Measurements from ENCODE around the gene SLC26A4. TPM values are rescaled to one million over a fixed set of nuclear protein-coding genes. Genes with fewer than 3 reads are reported as not detected.

Gene SLC26A4
- total and polyA plus RNA-seq, 9 of the 15 experiments (the other 6 are each of a cell fraction or from before 2014, with no cell fraction given) = 0.09 to 1.2 (median 0.33) TPM

DNA sequence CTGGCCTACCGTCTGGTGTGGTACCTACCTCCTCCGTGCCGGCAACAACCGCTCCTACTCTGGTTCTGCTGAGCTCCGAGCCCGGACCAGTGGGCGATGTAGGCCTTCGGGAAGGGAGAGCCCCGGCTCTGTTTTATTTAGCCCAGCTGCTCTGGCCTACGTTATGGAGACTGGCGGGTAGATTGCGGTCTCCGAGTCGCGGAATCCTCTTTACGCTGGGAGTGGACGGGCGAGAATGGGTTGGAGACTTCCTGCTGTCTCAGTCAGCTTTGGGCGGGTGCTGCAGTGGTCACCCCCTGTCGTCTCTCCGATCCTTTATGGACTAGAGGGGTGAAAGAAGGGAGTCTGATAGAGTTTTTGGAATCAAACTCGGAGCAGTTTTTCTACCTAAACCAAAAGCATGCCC lies 83.7 kb downstream of the SLC26A4 start (continued):
- no peak; a peak in 1 of 4 replicates for TF ChIP-seq BCLAF1 (IDR thresholded peaks at IDR 0.05; ENCODE audit: borderline replicate concordance in 1 of 2, control insufficient read depth in 1 of 2, low read depth in 2 of 2, low read length in 1 of 2)
- TF ChIP-seq ZNF24 (IDR thresholded peaks at IDR 0.05) = no peak
- 0 out of 2 replicates have a peak, but pooled peaks have one; percentile 47 for TF ChIP-seq NR1H2 (CRISPR knock-in tag; IDR thresholded peaks at IDR 0.05)
- TF ChIP-seq GABPB2 (CRISPR knock-in tag; conservative IDR thresholded peaks at IDR 0.05) = no peak
- no peak for TF ChIP-seq BHLHE40 (IDR thresholded peaks at IDR 0.05; ENCODE audit: low read length)
- TF ChIP-seq NCOA1 (IDR thresholded peaks at IDR 0.05; ENCODE audit: low read depth) = peak; percentile 48; the same call in 1 of the 2 replicates
- TF ChIP-seq NR2C1 (IDR thresholded peaks at IDR 0.05) = no peak
- no peak for TF ChIP-seq NR2C1 (tag; IDR thresholded peaks at IDR 0.05)
- TF ChIP-seq POLR3G (IDR thresholded peaks at IDR 0.05; ENCODE audit: extremely low read depth, insufficient read length, insufficient replicate concordance) = no peak
- TF ChIP-seq ZFPM2 (CRISPR knock-in tag; IDR thresholded peaks at IDR 0.05) = no peak
- TF ChIP-seq ZNF76 (CRISPR knock-in tag; IDR thresholded peaks at IDR 0.05; ENCODE audit: borderline replicate concordance) = no peak; the same call in 1 of the 2 replicates
- no peak for TF ChIP-seq HEY1 (CRISPR knock-in tag; IDR thresholded peaks at IDR 0.05; ENCODE audit: borderline replicate concordance)
- no peak for TF ChIP-seq U2AF1 (optimal IDR thresholded peaks at IDR 0.05; ENCODE audit: low read depth, low read length)
- TF ChIP-seq ZC3H8 (IDR thresholded peaks at IDR 0.05) = peak; percentile 65; the same call in 1 of the 2 replicates
- TF ChIP-seq HNRNPK (IDR thresholded peaks at IDR 0.05; ENCODE audit: low read depth, low read length, poor library complexity, severe bottlenecking) = no peak
- no peak for TF ChIP-seq SFPQ (IDR thresholded peaks at IDR 0.05; ENCODE audit: low read depth, low read length)
- peak; percentile 80; the same call in 1 of the 2 replicates for TF ChIP-seq E2F3 (CRISPR knock-in tag; IDR thresholded peaks at IDR 0.05)
- no peak for TF ChIP-seq TRIM25 (IDR thresholded peaks at IDR 0.05; ENCODE audit: borderline replicate concordance)
- TF ChIP-seq FOXM1 (IDR thresholded peaks at IDR 0.05; ENCODE audit: low read depth) = no peak
- 0 out of 2 replicates have a peak, but pooled peaks have one; percentile 6 for TF ChIP-seq FOXM1 (CRISPR knock-in tag; IDR thresholded peaks at IDR 0.05; ENCODE audit: low read depth)
- TF ChIP-seq, protein P1, sequence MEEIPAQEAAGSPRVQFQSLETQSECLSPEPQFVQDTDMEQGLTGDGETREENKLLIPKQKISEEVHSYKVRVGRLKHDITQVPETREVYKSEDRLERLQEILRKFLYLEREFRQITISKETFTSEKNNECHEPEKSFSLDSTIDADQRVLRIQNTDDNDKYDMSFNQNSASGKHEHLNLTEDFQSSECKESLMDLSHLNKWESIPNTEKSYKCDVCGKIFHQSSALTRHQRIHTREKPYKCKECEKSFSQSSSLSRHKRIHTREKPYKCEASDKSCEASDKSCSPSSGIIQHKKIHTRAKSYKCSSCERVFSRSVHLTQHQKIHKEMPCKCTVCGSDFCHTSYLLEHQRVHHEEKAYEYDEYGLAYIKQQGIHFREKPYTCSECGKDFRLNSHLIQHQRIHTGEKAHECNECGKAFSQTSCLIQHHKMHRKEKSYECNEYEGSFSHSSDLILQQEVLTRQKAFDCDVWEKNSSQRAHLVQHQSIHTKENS (CRISPR knock-in tag; IDR thresholded peaks at IDR 0.05) = no peak
- no peak for TF ChIP-seq NEUROD1 (IDR thresholded peaks at IDR 0.05; ENCODE audit: borderline replicate concordance, low read depth, low read length, partially characterized antibody)
